SU-DHL-6 (cell line): ENCODE measurements around the gene DNAH11.

Experiments
- H2AFZ ChIP-seq: fragments of 200-600 bp; sonication (generic); 2 replicates; pipeline ENCODE4 v1.6.1; 2014; ENCODE audit warnings: low read depth, mild to moderate bottlenecking, moderate library complexity, mixed read lengths, antibody characterized with exemption, low read length; ENCODE audit not compliant: severe bottlenecking
- H3F3A ChIP-seq: fragments of 200-600 bp; shearing (Covaris generic); 2 replicates; pipeline ENCODE4 v1.6.0; 2016; ENCODE audit warnings: antibody characterized with exemption, mild to moderate bottlenecking; ENCODE audit not compliant: insufficient read depth
- H3K27ac ChIP-seq: fragments of 200-600 bp; sonication (generic); 2 replicates; pipeline ENCODE4 v1.5.1; 2016; ENCODE audit warnings: low read depth, mild to moderate bottlenecking, low read length, moderate library complexity, mixed read lengths
- H3K27me3 ChIP-seq: fragments of 200-600 bp; sonication (generic), shearing (Covaris generic); 2 replicates; pipeline ENCODE4 v1.6.0; 2014; ENCODE audit warnings: mild to moderate bottlenecking, low read length
- H3K36me3 ChIP-seq: fragments of 200-600 bp; sonication (generic); 2 replicates; pipeline ENCODE4 v1.6.1; 2014; ENCODE audit warnings: mild to moderate bottlenecking, low read length, mixed read lengths
- H3K4me2 ChIP-seq: fragments of 300-600, 200-600 bp; shearing (Covaris generic), sonication (generic); 2 replicates; pipeline ENCODE4 v1.6.0; 2014; ENCODE audit warnings: low read length, low read depth, mild to moderate bottlenecking; ENCODE audit not compliant: poor library complexity, severe bottlenecking
- H3K4me3 ChIP-seq: fragments of 200-600 bp; sonication (generic); 2 replicates; pipeline ENCODE4 v1.5.1; 2014; ENCODE audit warnings: antibody characterized with exemption, low read length, mild to moderate bottlenecking, mixed read lengths; ENCODE audit not compliant: insufficient read depth, poor library complexity, severe bottlenecking
- H3K79me2 ChIP-seq: fragments of 200-600 bp; sonication (generic); 2 replicates; pipeline ENCODE4 v1.6.1; 2014; ENCODE audit warnings: mild to moderate bottlenecking, low read length, moderate library complexity; ENCODE audit not compliant: insufficient read depth
- H3K9ac ChIP-seq: fragments of 200-600 bp; sonication (generic); 2 replicates; pipeline ENCODE4 v1.7.0; 2014; ENCODE audit warnings: mild to moderate bottlenecking, low read length
- H3K9me2 ChIP-seq: fragments of 200-600 bp; sonication (generic); replicated peaks from 2 replicates; pipeline ENCODE4 v1.6.1; 2014; ENCODE audit warnings: low read length; ENCODE audit not compliant: insufficient read depth
- H3K9me3 ChIP-seq: fragments of 200-600 bp; sonication (generic); 2 replicates; pipeline ENCODE4 v1.6.1; 2014; ENCODE audit warnings: low read length, mixed read lengths; ENCODE audit not compliant: insufficient read depth
- H4K20me1 ChIP-seq: fragments of 200-600 bp; sonication (generic); 2 replicates; pipeline ENCODE4 v1.6.1; 2014; ENCODE audit warnings: low read depth, mild to moderate bottlenecking, antibody characterized with exemption, low read length, moderate library complexity, mixed read lengths
- EZH2phosphoT487 ChIP-seq: fragments of 200-600 bp; sonication (generic), shearing (Covaris generic); conservative IDR thresholded peaks from 2 replicates; pipeline ENCODE4 v1.6.1; 2018; ENCODE audit warnings: mild to moderate bottlenecking, antibody characterized with exemption, low read length, moderate library complexity, mixed read lengths
- TF ChIP-seq, protein P1 (sequence below): fragments of 200-600 bp; sonication (generic); IDR thresholded peaks from one replicate; pipeline ENCODE4 v1.5.1; 2017; ENCODE audit warnings: antibody characterized with exemption, mild to moderate bottlenecking, low read length, moderate library complexity; ENCODE audit not compliant: insufficient read depth, poor library complexity, severe bottlenecking

DNAH11 gene

DNA sequence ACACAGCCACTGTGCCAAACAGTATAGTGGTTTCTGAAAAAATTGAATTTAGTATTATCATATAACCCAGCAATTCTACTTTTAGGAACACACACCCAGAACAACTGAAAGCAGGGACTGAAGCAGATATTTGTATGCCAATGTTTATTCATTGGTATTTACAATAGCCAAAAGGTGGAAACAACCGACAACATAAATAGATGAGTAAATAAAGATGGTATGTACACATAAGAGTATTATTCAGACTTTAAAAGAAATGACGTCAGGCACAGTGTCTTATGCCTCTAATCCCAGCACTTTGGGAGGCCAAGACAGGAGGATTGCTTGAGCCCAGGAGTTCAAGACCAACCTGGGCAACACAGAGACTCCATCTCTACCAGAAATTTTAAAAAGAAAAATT, 395.6 kb downstream of the DNAH11 start:
- Histone ChIP-seq H3K36me3 (peaks cover 34% of the 10 kb centered on the region), H3K79me2 (peaks cover 100% of the 10 kb centered on the region), H3K9ac (no peak overlapping the region), H3K4me3 (no peak overlapping the region), H4K20me1 (peaks cover 20% of the 10 kb centered on the region; the same call in 1 of the 2 replicates), H3K9me2 (no peaks in the 10 kb centered on the region), H3K9me3 (no peaks in the 10 kb centered on the region), H3K4me2 (no peak overlapping the region), H3K27me3 (no peaks in the 10 kb centered on the region), H3K27ac (no peak overlapping the region), H3F3A (no peaks in the 10 kb centered on the region), H2AFZ (no peak overlapping the region)
- TF ChIP-seq, protein P1, sequence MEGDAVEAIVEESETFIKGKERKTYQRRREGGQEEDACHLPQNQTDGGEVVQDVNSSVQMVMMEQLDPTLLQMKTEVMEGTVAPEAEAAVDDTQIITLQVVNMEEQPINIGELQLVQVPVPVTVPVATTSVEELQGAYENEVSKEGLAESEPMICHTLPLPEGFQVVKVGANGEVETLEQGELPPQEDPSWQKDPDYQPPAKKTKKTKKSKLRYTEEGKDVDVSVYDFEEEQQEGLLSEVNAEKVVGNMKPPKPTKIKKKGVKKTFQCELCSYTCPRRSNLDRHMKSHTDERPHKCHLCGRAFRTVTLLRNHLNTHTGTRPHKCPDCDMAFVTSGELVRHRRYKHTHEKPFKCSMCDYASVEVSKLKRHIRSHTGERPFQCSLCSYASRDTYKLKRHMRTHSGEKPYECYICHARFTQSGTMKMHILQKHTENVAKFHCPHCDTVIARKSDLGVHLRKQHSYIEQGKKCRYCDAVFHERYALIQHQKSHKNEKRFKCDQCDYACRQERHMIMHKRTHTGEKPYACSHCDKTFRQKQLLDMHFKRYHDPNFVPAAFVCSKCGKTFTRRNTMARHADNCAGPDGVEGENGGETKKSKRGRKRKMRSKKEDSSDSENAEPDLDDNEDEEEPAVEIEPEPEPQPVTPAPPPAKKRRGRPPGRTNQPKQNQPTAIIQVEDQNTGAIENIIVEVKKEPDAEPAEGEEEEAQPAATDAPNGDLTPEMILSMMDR: no peak
- TF ChIP-seq EZH2phosphoT487: no peak

GRCh38 chr7:21939136-21939857, 396.5 kb downstream of the DNAH11 start:
- H3K4me2 ChIP-seq: no peak overlapping the region
- H3K4me3 ChIP-seq: no peak overlapping the region
- H3K27ac ChIP-seq: no peak overlapping the region
- peaks cover 98% of the 10 kb centered on the region for H3K79me2 ChIP-seq
- no peaks in the 10 kb centered on the region for H3K27me3 ChIP-seq
- no peaks in the 10 kb centered on the region for H3K9me3 ChIP-seq
- H2AFZ ChIP-seq: no peak overlapping the region
- no peak overlapping the region for H3K9ac ChIP-seq
- H3F3A ChIP-seq: 0 out of 2 replicates have a peak, but pooled peaks cover under 1% of the 10 kb centered on the region
- no peaks in the 10 kb centered on the region for H3K9me2 ChIP-seq
- TF ChIP-seq EZH2phosphoT487: no peak
- TF ChIP-seq, protein P1: no peak
- peaks cover 26% of the 10 kb centered on the region for H3K36me3 ChIP-seq
- H4K20me1 ChIP-seq: peaks cover 11% of the 10 kb centered on the region; the same call in 1 of the 2 replicates

DNA sequence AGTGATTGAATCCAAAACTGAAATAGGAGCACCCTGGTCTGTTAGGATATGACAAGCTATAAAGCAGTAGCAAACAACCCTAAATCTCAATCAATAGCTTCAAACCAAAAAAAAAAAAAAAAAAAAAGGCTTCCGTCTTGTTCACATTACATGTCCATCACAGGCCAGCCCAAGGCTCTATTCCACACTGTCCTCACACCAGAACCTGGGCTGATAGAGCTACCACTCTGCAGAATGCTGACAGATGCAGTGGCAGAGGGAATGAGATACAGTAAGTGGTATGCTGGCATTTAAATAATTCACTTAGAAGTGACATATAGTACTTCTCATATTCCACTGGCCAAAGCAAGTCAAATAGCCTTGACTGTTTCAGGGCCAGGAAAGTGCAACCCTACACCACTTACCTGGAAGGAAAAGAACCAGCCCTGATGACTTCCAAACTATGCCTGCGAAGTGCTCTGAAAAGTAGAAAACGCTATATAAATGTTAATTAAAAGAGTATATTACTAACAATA, 397.1 kb downstream of the DNAH11 start:
- H3K36me3 ChIP-seq: peaks cover 23% of the 10 kb centered on the region
- H3K9me2 ChIP-seq: no peaks in the 10 kb centered on the region
- H3K9me3 ChIP-seq: no peaks in the 10 kb centered on the region
- no peak overlapping the region for H3K9ac ChIP-seq
- no peak overlapping the region for H3K4me2 ChIP-seq
- H3F3A ChIP-seq: peaks cover 6% of the 10 kb centered on the region
- no peak overlapping the region for H3K27ac ChIP-seq
- H2AFZ ChIP-seq: no peak overlapping the region
- no peaks in the 10 kb centered on the region for H3K27me3 ChIP-seq
- no peak overlapping the region for H3K4me3 ChIP-seq
- peaks cover 94% of the 10 kb centered on the region for H3K79me2 ChIP-seq
- TF ChIP-seq, protein P1: no peak
- no peak for TF ChIP-seq EZH2phosphoT487
- peaks cover 6% of the 10 kb centered on the region; the same call in 1 of the 2 replicates for H4K20me1 ChIP-seq
